RPMI7951 (cell line): ENCODE measurements around the gene ECEL1. TPM values are rescaled to one million over a fixed set of nuclear protein-coding genes. Genes with fewer than 3 reads are reported as not detected.

Experiments
- DNase-seq: peaks from one replicate; pipeline ENCODE4 v3.0.0-alpha.2; 2012; ENCODE audit warnings: low read depth
- total RNA-seq: library from RNA; depleted of rRNA; stranded (reverse); fragments of >200 nt; shearing (Covaris generic); gene quantifications from 2 replicates; pipeline ENCODE4 v1.2.3, GENCODE V29; 2014

Gene ECEL1
- total RNA-seq, 1 experiment from 2014 or later, result not detected

- DNase-seq, result no peak
These were observed 35.2 kb upstream of the ECEL1 start for GRCh38 chr2:232522623-232523401.

GRCh38 chr2:232521959-232522622 lies 34.5 kb upstream of the ECEL1 start:
- no peak for DNase-seq

- DNase-seq, result no peak
These were observed 33.5 kb upstream of the ECEL1 start for GRCh38 chr2:232521098-232521497.

- no peak for DNase-seq
These were observed 32.9 kb upstream of the ECEL1 start for GRCh38 chr2:232520489-232520888.

GRCh38 chr2:232519581-232520438 lies 32.2 kb upstream of the ECEL1 start, which contains the start of gene PRSS56:
Gene PRSS56 (plus strand): TSS chr2:232520388. CDS start chr2:232520599, 211 bp downstream.
- no peak for DNase-seq

GRCh38 chr2:232518844-232519243 lies 31.2 kb upstream of the ECEL1 start:
- no peak for DNase-seq

GRCh38 chr2:232516551-232516950 lies 28.9 kb upstream of the ECEL1 start:
- no peak for DNase-seq

- no peak for DNase-seq
These were observed 28.0 kb upstream of the ECEL1 start for GRCh38 chr2:232515639-232516038.

GRCh38 chr2:232513353-232513752 lies 25.7 kb upstream of the ECEL1 start:
- no peak for DNase-seq

- no peak for DNase-seq
These were observed 25.0 kb upstream of the ECEL1 start for GRCh38 chr2:232512602-232513001.

GRCh38 chr2:232511336-232511890 lies 23.8 kb upstream of the ECEL1 start:
- DNase-seq, result no peak

GRCh38 chr2:232508251-232508650 lies 20.6 kb upstream of the ECEL1 start:
- no peak for DNase-seq

- DNase-seq, result no peak
These were observed 19.1 kb upstream of the ECEL1 start for GRCh38 chr2:232506709-232507108.

- no peak for DNase-seq
These were observed 18.2 kb upstream of the ECEL1 start for GRCh38 chr2:232505856-232506255.

GRCh38 chr2:232504438-232504837 lies 16.8 kb upstream of the ECEL1 start:
- DNase-seq, result no peak

- DNase-seq, result no peak
These were observed 16.2 kb upstream of the ECEL1 start for GRCh38 chr2:232503809-232504323.

GRCh38 chr2:232502911-232503808 lies 15.5 kb upstream of the ECEL1 start:
- peak; percentile 21 for DNase-seq

- no peak for DNase-seq
These were observed 14.9 kb upstream of the ECEL1 start for GRCh38 chr2:232502511-232502910.

- DNase-seq, result no peak
These were observed 14.3 kb upstream of the ECEL1 start for GRCh38 chr2:232501794-232502390.

- DNase-seq, result no peak
These were observed 13.7 kb upstream of the ECEL1 start for GRCh38 chr2:232501331-232501771.
